GM23338 (cell line): Measurements from ENCODE around the gene RBP3. TPM values are rescaled to one million over a fixed set of nuclear protein-coding genes. Genes with fewer than 3 reads are reported as not detected.

ENCODE experiments used
- ATAC-seq: fragments of 200-7000 bp; cut with Tn5 transposase; 3 replicates; pipeline ENCODE4 v1.9.1; 2020
- DNase-seq: peaks from one replicate; pipeline ENCODE4 v3.0.0-alpha.2; 2015; ENCODE audit warnings: low spot score
- H2AFZ ChIP-seq: fragments of 200-600 bp; sonication (generic); 2 replicates; pipeline ENCODE4 v1.8.0; 2016; ENCODE audit warnings: antibody characterized with exemption, mild to moderate bottlenecking, moderate library complexity
- H3F3A ChIP-seq: fragments of 200-600 bp; sonication (generic); replicated peaks from 2 replicates; pipeline ENCODE4 v1.8.0; 2017; ENCODE audit warnings: antibody characterized with exemption, mixed run types, low read depth
- H3K27ac ChIP-seq: fragments of 200-600 bp; sonication (generic); 2 replicates; pipeline ENCODE4 v1.6.1; 2016; ENCODE audit warnings: low read depth
- H3K27me3 ChIP-seq: fragments of 200-600 bp; sonication (generic); 2 replicates; pipeline ENCODE4 v1.8.0; 2016; ENCODE audit warnings: mild to moderate bottlenecking, mixed run types, moderate library complexity; ENCODE audit not compliant: insufficient read depth
- H3K36me3 ChIP-seq: fragments of 200-600 bp; sonication (generic); 2 replicates; pipeline ENCODE4 v1.8.0; 2016; ENCODE audit warnings: mild to moderate bottlenecking; ENCODE audit not compliant: insufficient read depth
- H3K4me1 ChIP-seq: fragments of 200-600 bp; sonication (generic); 2 replicates; pipeline ENCODE4 v1.8.0; 2016; ENCODE audit warnings: mild to moderate bottlenecking, moderate library complexity; ENCODE audit not compliant: insufficient read depth
- H3K4me2 ChIP-seq: fragments of 200-600 bp; sonication (generic); 2 replicates; pipeline ENCODE4 v1.7.1; 2017; ENCODE audit warnings: mixed run types
- H3K4me3 ChIP-seq: fragments of 200-600 bp; sonication (generic); 2 replicates; pipeline ENCODE4 v1.6.1; 2016; ENCODE audit warnings: mixed run types
- H3K79me2 ChIP-seq: fragments of 200-600 bp; sonication (generic); replicated peaks from 2 replicates; pipeline ENCODE4 v1.8.0; 2017; ENCODE audit warnings: mild to moderate bottlenecking; ENCODE audit not compliant: insufficient read depth
- H3K9me2 ChIP-seq: fragments of 200-600 bp; sonication (generic); 2 replicates; pipeline ENCODE4 v1.8.0; 2017; ENCODE audit not compliant: insufficient read depth
- H4K20me1 ChIP-seq: fragments of 200-600 bp; sonication (generic); replicated peaks from 2 replicates; pipeline ENCODE4 v1.8.0; 2017; ENCODE audit warnings: mild to moderate bottlenecking; ENCODE audit not compliant: insufficient read depth
- H3K27ac Mint-ChIP-seq: 2 replicates; pipeline ENCODE4 v1.8.0; 2020; ENCODE audit warnings: inconsistent platforms, mild to moderate bottlenecking, moderate library complexity, mixed read lengths
- H3K27me3 Mint-ChIP-seq: 3 replicates; pipeline ENCODE4 v1.8.0; 2022; ENCODE audit warnings: low read depth, mild to moderate bottlenecking, moderate library complexity, mixed read lengths, inconsistent platforms; ENCODE audit not compliant: insufficient read depth, poor library complexity
- H3K36me3 Mint-ChIP-seq: 3 replicates; pipeline ENCODE4 v1.8.0; 2021; ENCODE audit warnings: low read depth, mild to moderate bottlenecking, inconsistent platforms, moderate library complexity, mixed read lengths
- H3K4me1 Mint-ChIP-seq: 3 replicates; pipeline ENCODE4 v1.8.0; 2020; ENCODE audit warnings: mild to moderate bottlenecking, inconsistent platforms, mixed read lengths
- H3K4me3 Mint-ChIP-seq: 3 replicates; pipeline ENCODE4 v1.8.0; 2021; ENCODE audit warnings: moderate library complexity, mild to moderate bottlenecking, inconsistent platforms, mixed read lengths
- H3K9me3 Mint-ChIP-seq: 3 replicates; pipeline ENCODE4 v1.8.0; 2020; ENCODE audit warnings: moderate library complexity, mild to moderate bottlenecking, inconsistent platforms, mixed read lengths
- CREB1 ChIP-seq: fragments of 250-450 bp; sonication (Bioruptor Pico); IDR thresholded peaks from 2 replicates; pipeline ENCODE4 v1.5.0; 2020; ENCODE audit warnings: low read depth, mild to moderate bottlenecking, moderate library complexity
- EZH2 ChIP-seq: fragments of 200-600 bp; sonication (generic); IDR thresholded peaks from one replicate; pipeline ENCODE4 v1.8.0; 2017; ENCODE audit warnings: antibody characterized with exemption, mild to moderate bottlenecking, low read depth; ENCODE audit not compliant: unreplicated experiment
- EZH2phosphoT487 ChIP-seq: fragments of 200-600 bp; sonication (generic); IDR thresholded peaks from one replicate; pipeline ENCODE4 v1.8.1; 2018; ENCODE audit warnings: antibody characterized with exemption; ENCODE audit not compliant: unreplicated experiment
- JUNB ChIP-seq: IDR thresholded peaks from one replicate; pipeline ENCODE4 v1.6.1; 2016; ENCODE audit warnings: antibody characterized with exemption; ENCODE audit not compliant: unreplicated experiment
- NANOG ChIP-seq: IDR thresholded peaks from 2 replicates; pipeline ENCODE4 v1.6.1; 2016; ENCODE audit warnings: antibody characterized with exemption, borderline replicate concordance
- POLR2AphosphoS5 ChIP-seq: IDR thresholded peaks from 2 replicates; pipeline ENCODE4 v1.6.1; 2016; ENCODE audit warnings: antibody characterized with exemption, low read depth
- STAT1 ChIP-seq: IDR thresholded peaks from one replicate; pipeline ENCODE4 v1.6.1; 2016; ENCODE audit warnings: antibody characterized with exemption; ENCODE audit not compliant: unreplicated experiment
- ZNF114 ChIP-seq: fragments of 250-450 bp; sonication (Bioruptor Pico); IDR thresholded peaks from 2 replicates; pipeline ENCODE4 v1.5.0; 2020; ENCODE audit warnings: mild to moderate bottlenecking, moderate library complexity
- ZNF331 ChIP-seq: fragments of 250-450 bp; sonication (Bioruptor Pico); IDR thresholded peaks from 2 replicates; pipeline ENCODE4 v1.5.0; 2020; ENCODE audit warnings: low read depth, mild to moderate bottlenecking, moderate library complexity
- polyA plus RNA-seq: library from polyadenylated mRNA; unstranded; fragments of >200 nt; fragmentation: Nextera tagmentation; extraction: Ambion mirVana; gene quantifications from 2 replicates; pipeline ENCODE4 v1.2.1, GENCODE V29; 2016
- total RNA-seq: library from RNA; depleted of rRNA; stranded (reverse); fragments of >200 nt; shearing (Covaris generic); gene quantifications from 2 replicates; pipeline ENCODE4 v1.2.3, GENCODE V29; 2014
- TF ChIP-seq, protein P1 (sequence below): fragments of 250-450 bp; sonication (Bioruptor Pico); IDR thresholded peaks from 2 replicates; pipeline ENCODE4 v1.5.0; 2020; ENCODE audit warnings: mild to moderate bottlenecking, moderate library complexity
- TF ChIP-seq, protein P2 (sequence below): IDR thresholded peaks from one replicate; pipeline ENCODE4 v1.6.1; 2018; ENCODE audit warnings: antibody characterized with exemption; ENCODE audit not compliant: unreplicated experiment
- TF ChIP-seq, protein P3 (sequence below), 2 experiments: fragments of 200-600 bp in 1 of 2; sonication (generic) in 1 of 2; conservative IDR thresholded peaks; 2 replicates each; pipeline versions ENCODE4 v1.5.1 to v1.6.1; 2016 to 2017; ENCODE audit warnings: antibody characterized with exemption in 2 of 2, low read depth in 2 of 2, mild to moderate bottlenecking in 2 of 2, moderate library complexity in 1 of 2

Gene RBP3
- total and polyA plus RNA-seq, 2 experiments from 2014 or later: not detected

DNA sequence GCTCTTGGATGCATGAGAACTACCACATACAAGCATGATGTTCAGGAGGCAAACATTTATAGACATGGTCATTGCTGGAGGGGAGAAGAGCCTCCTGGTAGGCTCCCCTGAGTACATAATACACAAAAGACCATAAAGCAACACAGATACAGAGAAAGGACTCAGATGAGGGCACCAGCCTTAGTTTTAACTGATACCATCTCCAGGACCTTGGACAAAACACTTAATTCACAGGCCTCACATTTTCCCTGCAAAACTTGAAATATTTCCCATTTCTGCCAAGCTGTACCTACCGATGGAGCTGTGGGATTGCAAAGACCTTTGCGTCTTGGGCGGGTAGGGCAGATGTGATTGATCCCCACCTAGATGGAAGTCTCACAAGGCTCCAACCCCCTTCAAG is 52.6 kb downstream of the RBP3 start:
- H3K9me2 ChIP-seq: 0 out of 2 replicates have a peak, but pooled peaks cover 2% of the 10 kb centered on the region
- no peak overlapping the region for H3K4me3 ChIP-seq
- no peaks in the 10 kb centered on the region for H3K36me3 ChIP-seq
- H3K4me2 ChIP-seq: no peak overlapping the region
- TF ChIP-seq ZNF331 (no peak), EZH2phosphoT487 (no peak)
- peaks cover 9% of the 10 kb centered on the region; the same call in 1 of the 2 replicates for H3K4me1 ChIP-seq
- H3K27me3 ChIP-seq: no peaks in the 10 kb centered on the region
- Mint-ChIP-seq H3K4me3 (no peak overlapping the region), H3K36me3 (no peaks in the 10 kb centered on the region), H3K4me1 (peaks cover 25% of the 10 kb centered on the region), H3K27ac (no peak overlapping the region), H3K27me3 (peaks cover 10% of the 10 kb centered on the region), H3K9me3 (no peaks in the 10 kb centered on the region)
- ATAC-seq (no peak), DNase-seq (no peak)
- no peak overlapping the region for H2AFZ ChIP-seq
- H3K79me2 ChIP-seq: no peaks in the 10 kb centered on the region
- H3F3A ChIP-seq: no peaks in the 10 kb centered on the region
- no peaks in the 10 kb centered on the region for H4K20me1 ChIP-seq
- no peak overlapping the region for H3K27ac ChIP-seq

DNA sequence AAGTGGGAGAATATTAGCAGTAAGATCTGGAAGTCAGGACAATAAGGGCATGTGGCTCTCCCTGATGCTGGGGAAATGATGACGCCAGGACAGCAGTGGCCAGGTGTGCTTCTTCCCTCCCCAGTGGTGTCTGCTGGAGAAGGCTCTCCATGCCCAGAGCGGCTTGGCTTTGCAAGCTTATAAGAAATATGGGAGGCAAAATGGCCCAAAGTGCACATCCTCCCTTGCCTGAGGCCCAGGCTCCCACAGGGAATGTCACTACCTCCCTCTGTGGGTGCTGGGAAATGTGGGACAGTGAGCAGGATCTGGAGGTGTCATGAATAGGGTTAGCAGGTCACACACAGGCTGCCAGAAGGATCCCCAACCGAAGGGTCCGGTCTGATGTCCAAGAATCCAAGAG is 53.0 kb downstream of the RBP3 start:
- H3K4me3 ChIP-seq: no peak overlapping the region
- H3K79me2 ChIP-seq: no peaks in the 10 kb centered on the region
- no peaks in the 10 kb centered on the region for H3F3A ChIP-seq
- Mint-ChIP-seq H3K9me3 (no peaks in the 10 kb centered on the region), H3K27me3 (peaks cover 10% of the 10 kb centered on the region), H3K4me3 (no peak overlapping the region), H3K4me1 (peaks cover 25% of the 10 kb centered on the region), H3K36me3 (no peaks in the 10 kb centered on the region), H3K27ac (no peak overlapping the region)
- H3K9me2 ChIP-seq: 0 out of 2 replicates have a peak, but pooled peaks cover 2% of the 10 kb centered on the region
- no peaks in the 10 kb centered on the region for H3K36me3 ChIP-seq
- H2AFZ ChIP-seq: no peak overlapping the region
- DNase-seq (no peak), ATAC-seq (no peak)
- peaks cover 9% of the 10 kb centered on the region; the same call in 1 of the 2 replicates for H3K4me1 ChIP-seq
- no peak overlapping the region for H3K27ac ChIP-seq
- H3K27me3 ChIP-seq: no peaks in the 10 kb centered on the region
- H4K20me1 ChIP-seq: no peaks in the 10 kb centered on the region
- no peak overlapping the region for H3K4me2 ChIP-seq
- TF ChIP-seq, protein P1, sequence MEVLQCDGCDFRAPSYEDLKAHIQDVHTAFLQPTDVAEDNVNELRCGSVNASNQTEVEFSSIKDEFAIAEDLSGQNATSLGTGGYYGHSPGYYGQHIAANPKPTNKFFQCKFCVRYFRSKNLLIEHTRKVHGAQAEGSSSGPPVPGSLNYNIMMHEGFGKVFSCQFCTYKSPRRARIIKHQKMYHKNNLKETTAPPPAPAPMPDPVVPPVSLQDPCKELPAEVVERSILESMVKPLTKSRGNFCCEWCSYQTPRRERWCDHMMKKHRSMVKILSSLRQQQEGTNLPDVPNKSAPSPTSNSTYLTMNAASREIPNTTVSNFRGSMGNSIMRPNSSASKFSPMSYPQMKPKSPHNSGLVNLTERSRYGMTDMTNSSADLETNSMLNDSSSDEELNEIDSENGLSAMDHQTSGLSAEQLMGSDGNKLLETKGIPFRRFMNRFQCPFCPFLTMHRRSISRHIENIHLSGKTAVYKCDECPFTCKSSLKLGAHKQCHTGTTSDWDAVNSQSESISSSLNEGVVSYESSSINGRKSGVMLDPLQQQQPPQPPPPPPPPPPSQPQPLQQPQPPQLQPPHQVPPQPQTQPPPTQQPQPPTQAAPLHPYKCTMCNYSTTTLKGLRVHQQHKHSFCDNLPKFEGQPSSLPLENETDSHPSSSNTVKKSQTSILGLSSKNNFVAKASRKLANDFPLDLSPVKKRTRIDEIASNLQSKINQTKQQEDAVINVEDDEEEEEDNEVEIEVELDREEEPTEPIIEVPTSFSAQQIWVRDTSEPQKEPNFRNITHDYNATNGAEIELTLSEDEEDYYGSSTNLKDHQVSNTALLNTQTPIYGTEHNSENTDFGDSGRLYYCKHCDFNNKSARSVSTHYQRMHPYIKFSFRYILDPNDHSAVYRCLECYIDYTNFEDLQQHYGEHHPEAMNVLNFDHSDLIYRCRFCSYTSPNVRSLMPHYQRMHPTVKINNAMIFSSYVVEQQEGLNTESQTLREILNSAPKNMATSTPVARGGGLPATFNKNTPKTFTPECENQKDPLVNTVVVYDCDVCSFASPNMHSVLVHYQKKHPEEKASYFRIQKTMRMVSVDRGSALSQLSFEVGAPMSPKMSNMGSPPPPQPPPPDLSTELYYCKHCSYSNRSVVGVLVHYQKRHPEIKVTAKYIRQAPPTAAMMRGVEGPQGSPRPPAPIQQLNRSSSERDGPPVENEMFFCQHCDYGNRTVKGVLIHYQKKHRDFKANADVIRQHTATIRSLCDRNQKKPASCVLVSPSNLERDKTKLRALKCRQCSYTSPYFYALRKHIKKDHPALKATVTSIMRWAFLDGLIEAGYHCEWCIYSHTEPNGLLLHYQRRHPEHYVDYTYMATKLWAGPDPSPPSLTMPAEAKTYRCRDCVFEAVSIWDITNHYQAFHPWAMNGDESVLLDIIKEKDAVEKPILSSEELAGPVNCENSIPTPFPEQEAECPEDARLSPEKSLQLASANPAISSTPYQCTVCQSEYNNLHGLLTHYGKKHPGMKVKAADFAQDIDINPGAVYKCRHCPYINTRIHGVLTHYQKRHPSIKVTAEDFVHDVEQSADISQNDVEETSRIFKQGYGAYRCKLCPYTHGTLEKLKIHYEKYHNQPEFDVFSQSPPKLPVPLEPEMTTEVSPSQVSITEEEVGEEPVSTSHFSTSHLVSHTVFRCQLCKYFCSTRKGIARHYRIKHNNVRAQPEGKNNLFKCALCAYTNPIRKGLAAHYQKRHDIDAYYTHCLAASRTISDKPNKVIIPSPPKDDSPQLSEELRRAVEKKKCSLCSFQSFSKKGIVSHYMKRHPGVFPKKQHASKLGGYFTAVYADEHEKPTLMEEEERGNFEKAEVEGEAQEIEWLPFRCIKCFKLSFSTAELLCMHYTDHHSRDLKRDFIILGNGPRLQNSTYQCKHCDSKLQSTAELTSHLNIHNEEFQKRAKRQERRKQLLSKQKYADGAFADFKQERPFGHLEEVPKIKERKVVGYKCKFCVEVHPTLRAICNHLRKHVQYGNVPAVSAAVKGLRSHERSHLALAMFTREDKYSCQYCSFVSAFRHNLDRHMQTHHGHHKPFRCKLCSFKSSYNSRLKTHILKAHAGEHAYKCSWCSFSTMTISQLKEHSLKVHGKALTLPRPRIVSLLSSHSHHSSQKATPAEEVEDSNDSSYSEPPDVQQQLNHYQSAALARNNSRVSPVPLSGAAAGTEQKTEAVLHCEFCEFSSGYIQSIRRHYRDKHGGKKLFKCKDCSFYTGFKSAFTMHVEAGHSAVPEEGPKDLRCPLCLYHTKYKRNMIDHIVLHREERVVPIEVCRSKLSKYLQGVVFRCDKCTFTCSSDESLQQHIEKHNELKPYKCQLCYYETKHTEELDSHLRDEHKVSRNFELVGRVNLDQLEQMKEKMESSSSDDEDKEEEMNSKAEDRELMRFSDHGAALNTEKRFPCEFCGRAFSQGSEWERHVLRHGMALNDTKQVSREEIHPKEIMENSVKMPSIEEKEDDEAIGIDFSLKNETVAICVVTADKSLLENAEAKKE (CRISPR knock-in tag): no peak
- TF ChIP-seq ZNF114 (CRISPR knock-in tag) (no peak), STAT1 (no peak), CREB1 (CRISPR knock-in tag) (no peak), NANOG (no peak), JUNB (no peak), EZH2 (no peak), POLR2AphosphoS5 (no peak), ZNF331 (no peak), EZH2phosphoT487 (no peak)
- TF ChIP-seq, protein P2, sequence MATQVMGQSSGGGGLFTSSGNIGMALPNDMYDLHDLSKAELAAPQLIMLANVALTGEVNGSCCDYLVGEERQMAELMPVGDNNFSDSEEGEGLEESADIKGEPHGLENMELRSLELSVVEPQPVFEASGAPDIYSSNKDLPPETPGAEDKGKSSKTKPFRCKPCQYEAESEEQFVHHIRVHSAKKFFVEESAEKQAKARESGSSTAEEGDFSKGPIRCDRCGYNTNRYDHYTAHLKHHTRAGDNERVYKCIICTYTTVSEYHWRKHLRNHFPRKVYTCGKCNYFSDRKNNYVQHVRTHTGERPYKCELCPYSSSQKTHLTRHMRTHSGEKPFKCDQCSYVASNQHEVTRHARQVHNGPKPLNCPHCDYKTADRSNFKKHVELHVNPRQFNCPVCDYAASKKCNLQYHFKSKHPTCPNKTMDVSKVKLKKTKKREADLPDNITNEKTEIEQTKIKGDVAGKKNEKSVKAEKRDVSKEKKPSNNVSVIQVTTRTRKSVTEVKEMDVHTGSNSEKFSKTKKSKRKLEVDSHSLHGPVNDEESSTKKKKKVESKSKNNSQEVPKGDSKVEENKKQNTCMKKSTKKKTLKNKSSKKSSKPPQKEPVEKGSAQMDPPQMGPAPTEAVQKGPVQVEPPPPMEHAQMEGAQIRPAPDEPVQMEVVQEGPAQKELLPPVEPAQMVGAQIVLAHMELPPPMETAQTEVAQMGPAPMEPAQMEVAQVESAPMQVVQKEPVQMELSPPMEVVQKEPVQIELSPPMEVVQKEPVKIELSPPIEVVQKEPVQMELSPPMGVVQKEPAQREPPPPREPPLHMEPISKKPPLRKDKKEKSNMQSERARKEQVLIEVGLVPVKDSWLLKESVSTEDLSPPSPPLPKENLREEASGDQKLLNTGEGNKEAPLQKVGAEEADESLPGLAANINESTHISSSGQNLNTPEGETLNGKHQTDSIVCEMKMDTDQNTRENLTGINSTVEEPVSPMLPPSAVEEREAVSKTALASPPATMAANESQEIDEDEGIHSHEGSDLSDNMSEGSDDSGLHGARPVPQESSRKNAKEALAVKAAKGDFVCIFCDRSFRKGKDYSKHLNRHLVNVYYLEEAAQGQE: no peak
- TF ChIP-seq, protein P3, sequence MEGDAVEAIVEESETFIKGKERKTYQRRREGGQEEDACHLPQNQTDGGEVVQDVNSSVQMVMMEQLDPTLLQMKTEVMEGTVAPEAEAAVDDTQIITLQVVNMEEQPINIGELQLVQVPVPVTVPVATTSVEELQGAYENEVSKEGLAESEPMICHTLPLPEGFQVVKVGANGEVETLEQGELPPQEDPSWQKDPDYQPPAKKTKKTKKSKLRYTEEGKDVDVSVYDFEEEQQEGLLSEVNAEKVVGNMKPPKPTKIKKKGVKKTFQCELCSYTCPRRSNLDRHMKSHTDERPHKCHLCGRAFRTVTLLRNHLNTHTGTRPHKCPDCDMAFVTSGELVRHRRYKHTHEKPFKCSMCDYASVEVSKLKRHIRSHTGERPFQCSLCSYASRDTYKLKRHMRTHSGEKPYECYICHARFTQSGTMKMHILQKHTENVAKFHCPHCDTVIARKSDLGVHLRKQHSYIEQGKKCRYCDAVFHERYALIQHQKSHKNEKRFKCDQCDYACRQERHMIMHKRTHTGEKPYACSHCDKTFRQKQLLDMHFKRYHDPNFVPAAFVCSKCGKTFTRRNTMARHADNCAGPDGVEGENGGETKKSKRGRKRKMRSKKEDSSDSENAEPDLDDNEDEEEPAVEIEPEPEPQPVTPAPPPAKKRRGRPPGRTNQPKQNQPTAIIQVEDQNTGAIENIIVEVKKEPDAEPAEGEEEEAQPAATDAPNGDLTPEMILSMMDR (conservative IDR thresholded peaks at IDR 0.05; ENCODE audit: low read depth in 2 of 2): no peak
